ENCODE results near the gene CTAG1A. TPM values are rescaled to one million over a fixed set of nuclear protein-coding genes. Genes with fewer than 3 reads are reported as not detected.

Gene CTAG1A
- total and polyA plus RNA-seq, 2 donors (not counting 1 experiment from before 2014, with no cell fraction given): not detected

DNA sequence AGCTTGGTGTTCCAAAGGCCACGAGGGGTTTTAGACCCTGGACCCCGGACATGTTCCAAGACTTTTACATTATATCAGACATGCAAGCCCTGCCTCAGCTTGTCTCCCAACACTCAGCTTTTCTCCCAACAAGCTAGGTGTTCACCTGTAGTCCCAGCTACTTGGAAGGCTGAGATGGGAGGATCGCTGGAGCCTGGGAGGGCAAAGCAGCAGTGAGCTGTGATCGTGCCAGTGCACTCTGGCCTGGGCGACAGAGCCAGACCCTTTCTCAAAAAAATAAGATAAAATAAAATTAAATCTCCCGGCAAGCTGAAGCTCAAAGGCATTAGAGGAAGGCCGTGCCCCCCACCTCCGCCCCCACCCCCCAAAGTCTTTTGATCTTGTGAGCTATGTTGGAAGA, 13.7 kb downstream of the CTAG1A start:
- Histone ChIP-seq H2AFZ (ENCODE audit: insufficient read depth, low read depth, low read length, poor library complexity, severe bottlenecking) (no peak overlapping the region), H4K20me1 (ENCODE audit: control insufficient read depth, insufficient read depth, low read length, poor library complexity, severe bottlenecking) (no peaks in the 10 kb centered on the region), H3K27ac (ENCODE audit: low read length in 2 of 2) (no peak overlapping the region), H3K79me2 (ENCODE audit: control insufficient read depth, insufficient read depth, low read length) (no peaks in the 10 kb centered on the region), H3K27me3 (replicated peaks in 1 of 4; ENCODE audit: control extremely low read depth in 1 of 4, control insufficient read depth in 3 of 4, insufficient read depth in 4 of 4, low read length in 3 of 4) (no peaks in the 10 kb centered on the region), H3K9ac (ENCODE audit: low read length) (no peak overlapping the region), H3K4me2 (replicated peaks; ENCODE audit: low read depth, low read length, poor library complexity, severe bottlenecking) (no peak overlapping the region), H3K36me3 (replicated peaks in 1 of 2; ENCODE audit: control extremely low read depth in 1 of 2, control insufficient read depth in 1 of 2, extremely low read depth in 1 of 2, insufficient read depth in 2 of 2, low read length in 1 of 2) (no peaks in the 10 kb centered on the region), H3K4me1 (ENCODE audit: control insufficient read depth in 2 of 2, insufficient read depth in 2 of 2, low read length in 2 of 2) (no peaks in the 10 kb centered on the region), H3K9me3 (ENCODE audit: control extremely low read depth in 1 of 3, control insufficient read depth in 2 of 3, insufficient read depth in 1 of 3, low read length in 2 of 3) (peaks cover 0 to 4% (median 0%) of the 10 kb centered on the region in 3 donors), H3K4me3 (ENCODE audit: control extremely low read depth in 1 of 5, extremely low read depth in 1 of 5, insufficient read depth in 1 of 5, low read depth in 2 of 5, low read length in 4 of 5) (no peak overlapping the region)
- no peak for DNase-seq
- Mint-ChIP-seq H3K9me3 (ENCODE audit: insufficient read depth) (no peaks in the 10 kb centered on the region), H3K27me3 (peaks cover 8% of the 10 kb centered on the region), H3K4me3 (no peak overlapping the region), H3K4me1 (no peaks in the 10 kb centered on the region), H3K27ac (no peak overlapping the region)
- ChIA-PET CTCF (no interaction called here), POLR2A (no interaction called here)
- intact Hi-C loops (cut with micrococcal nuclease): no loop called here
- ATAC-seq (ENCODE audit: low read depth): no peak
- TF ChIP-seq, protein P1, sequence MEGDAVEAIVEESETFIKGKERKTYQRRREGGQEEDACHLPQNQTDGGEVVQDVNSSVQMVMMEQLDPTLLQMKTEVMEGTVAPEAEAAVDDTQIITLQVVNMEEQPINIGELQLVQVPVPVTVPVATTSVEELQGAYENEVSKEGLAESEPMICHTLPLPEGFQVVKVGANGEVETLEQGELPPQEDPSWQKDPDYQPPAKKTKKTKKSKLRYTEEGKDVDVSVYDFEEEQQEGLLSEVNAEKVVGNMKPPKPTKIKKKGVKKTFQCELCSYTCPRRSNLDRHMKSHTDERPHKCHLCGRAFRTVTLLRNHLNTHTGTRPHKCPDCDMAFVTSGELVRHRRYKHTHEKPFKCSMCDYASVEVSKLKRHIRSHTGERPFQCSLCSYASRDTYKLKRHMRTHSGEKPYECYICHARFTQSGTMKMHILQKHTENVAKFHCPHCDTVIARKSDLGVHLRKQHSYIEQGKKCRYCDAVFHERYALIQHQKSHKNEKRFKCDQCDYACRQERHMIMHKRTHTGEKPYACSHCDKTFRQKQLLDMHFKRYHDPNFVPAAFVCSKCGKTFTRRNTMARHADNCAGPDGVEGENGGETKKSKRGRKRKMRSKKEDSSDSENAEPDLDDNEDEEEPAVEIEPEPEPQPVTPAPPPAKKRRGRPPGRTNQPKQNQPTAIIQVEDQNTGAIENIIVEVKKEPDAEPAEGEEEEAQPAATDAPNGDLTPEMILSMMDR (IDR thresholded peaks at IDR 0.05): no peak
- TF ChIP-seq EZH2 (IDR thresholded peaks at IDR 0.05; ENCODE audit: borderline replicate concordance, insufficient read depth, low read depth, low read length, poor library complexity, severe bottlenecking): no peak
- WGBS (ENCODE audit: insufficient coverage): no CpG with 5 or more reads among the region's 8 CpGs

DNA sequence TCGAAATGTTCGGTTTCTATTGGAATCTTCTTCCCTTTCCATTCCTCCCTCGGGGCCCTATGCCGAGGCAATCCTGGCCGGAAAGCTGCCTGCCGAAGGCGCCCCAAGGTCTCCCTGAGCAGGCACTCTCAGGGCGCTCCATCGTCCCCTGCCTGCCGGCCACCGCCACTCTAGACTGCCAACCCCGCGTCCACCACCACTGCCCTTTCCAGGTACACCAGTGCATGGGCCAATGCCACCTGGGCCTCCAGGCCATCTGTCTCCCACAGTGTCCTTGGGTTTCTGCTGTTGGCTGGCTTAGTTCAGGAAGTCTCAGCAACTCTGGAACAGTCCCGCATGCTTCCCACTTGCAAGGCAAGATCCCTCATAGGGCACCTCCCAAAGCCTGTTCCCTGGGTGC, 14.6 kb downstream of the CTAG1A start:
- Histone ChIP-seq H3K79me2 (ENCODE audit: control insufficient read depth, insufficient read depth, low read length) (no peaks in the 10 kb centered on the region), H3K4me3 (ENCODE audit: control extremely low read depth in 1 of 5, extremely low read depth in 1 of 5, insufficient read depth in 1 of 5, low read depth in 2 of 5, low read length in 4 of 5) (no peak overlapping the region), H3K9me3 (ENCODE audit: control extremely low read depth in 1 of 3, control insufficient read depth in 2 of 3, insufficient read depth in 1 of 3, low read length in 2 of 3) (peaks cover 0 to 4% (median 0%) of the 10 kb centered on the region in 3 donors), H3K27ac (ENCODE audit: low read length in 2 of 2) (no peak overlapping the region), H4K20me1 (ENCODE audit: control insufficient read depth, insufficient read depth, low read length, poor library complexity, severe bottlenecking) (no peaks in the 10 kb centered on the region), H2AFZ (ENCODE audit: insufficient read depth, low read depth, low read length, poor library complexity, severe bottlenecking) (no peak overlapping the region), H3K4me1 (ENCODE audit: control insufficient read depth in 2 of 2, insufficient read depth in 2 of 2, low read length in 2 of 2) (no peaks in the 10 kb centered on the region), H3K4me2 (replicated peaks; ENCODE audit: low read depth, low read length, poor library complexity, severe bottlenecking) (no peak overlapping the region), H3K27me3 (replicated peaks in 1 of 4; ENCODE audit: control extremely low read depth in 1 of 4, control insufficient read depth in 3 of 4, insufficient read depth in 4 of 4, low read length in 3 of 4) (no peaks in the 10 kb centered on the region), H3K36me3 (replicated peaks in 1 of 2; ENCODE audit: control extremely low read depth in 1 of 2, control insufficient read depth in 1 of 2, extremely low read depth in 1 of 2, insufficient read depth in 2 of 2, low read length in 1 of 2) (no peaks in the 10 kb centered on the region), H3K9ac (ENCODE audit: low read length) (no peak overlapping the region)
- H3K27me3 Mint-ChIP-seq: peaks cover 3% of the 10 kb centered on the region
- 95% methylated on average over 9 of the region's 14 CpGs for WGBS (ENCODE audit: insufficient coverage)
- no peak for ATAC-seq (ENCODE audit: low read depth)
- TF ChIP-seq, protein P1 (IDR thresholded peaks at IDR 0.05): no peak
- no peak for TF ChIP-seq EZH2 (IDR thresholded peaks at IDR 0.05; ENCODE audit: borderline replicate concordance, insufficient read depth, low read depth, low read length, poor library complexity, severe bottlenecking)
- no peaks in the 10 kb centered on the region for H3K9me3 Mint-ChIP-seq (ENCODE audit: insufficient read depth)
- H3K4me3 Mint-ChIP-seq: no peak overlapping the region
- POLR2A ChIA-PET: no interaction called here
- no peak for DNase-seq
- intact Hi-C loops (cut with micrococcal nuclease): no loop called here
- no peaks in the 10 kb centered on the region for H3K4me1 Mint-ChIP-seq
- CTCF ChIA-PET: no interaction called here
- H3K27ac Mint-ChIP-seq: no peak overlapping the region

Measured in B cell (primary cell).